Measurements from ENCODE around the gene DBN1.
A peak's percentile ranks its signal among the peaks of the same experiment; 100 is the strongest.

DBN1 gene

GRCh38 chr5:177433658-177434217 is 39.7 kb downstream of the DBN1 start:
- Histone ChIP-seq H3K36me3 (ENCODE audit: control insufficient read depth in 1 of 2, insufficient read depth in 2 of 2, low read length in 2 of 2) (peaks cover 53 to 77% of the 10 kb centered on the region in 2 donors), H3K27me3 (ENCODE audit: control insufficient read depth in 1 of 2, insufficient read depth in 2 of 2, low read length in 2 of 2) (no peaks in the 10 kb centered on the region), H3K27ac (ENCODE audit: low read depth, low read length) (no peak overlapping the region), H3K9ac (ENCODE audit: low read depth in 1 of 2, low read length in 2 of 2) (no peak overlapping the region), H3K9me3 (ENCODE audit: control insufficient read depth in 1 of 2, low read length in 2 of 2) (no peaks in the 10 kb centered on the region), H3K4me1 (ENCODE audit: control insufficient read depth in 1 of 2, insufficient read depth in 2 of 2, low read length in 2 of 2) (peaks cover 20 to 41% of the 10 kb centered on the region in 2 donors), H3K4me3 (ENCODE audit: low read depth in 1 of 2, low read length in 2 of 2) (no peak overlapping the region)

GRCh38 chr5:177432839-177433657 is 40.4 kb downstream of the DBN1 start:
- Histone ChIP-seq H3K36me3 (ENCODE audit: control insufficient read depth in 1 of 2, insufficient read depth in 2 of 2, low read length in 2 of 2) (peaks cover 53 to 70% of the 10 kb centered on the region in 2 donors), H3K27ac (ENCODE audit: low read depth, low read length) (no peak overlapping the region), H3K9ac (ENCODE audit: low read depth in 1 of 2, low read length in 2 of 2) (no peak overlapping the region), H3K27me3 (ENCODE audit: control insufficient read depth in 1 of 2, insufficient read depth in 2 of 2, low read length in 2 of 2) (no peaks in the 10 kb centered on the region), H3K4me3 (ENCODE audit: low read depth in 1 of 2, low read length in 2 of 2) (no peak overlapping the region), H3K9me3 (ENCODE audit: control insufficient read depth in 1 of 2, low read length in 2 of 2) (no peaks in the 10 kb centered on the region), H3K4me1 (ENCODE audit: control insufficient read depth in 1 of 2, insufficient read depth in 2 of 2, low read length in 2 of 2) (peaks cover 25 to 48% of the 10 kb centered on the region in 2 donors)

- H3K27ac ChIP-seq (ENCODE audit: low read depth, low read length) = peak overlapping the region; percentile 5
- H3K27me3 ChIP-seq (ENCODE audit: control insufficient read depth in 1 of 2, insufficient read depth in 2 of 2, low read length in 2 of 2) = no peaks in the 10 kb centered on the region
- H3K4me1 ChIP-seq (ENCODE audit: control insufficient read depth in 1 of 2, insufficient read depth in 2 of 2, low read length in 2 of 2) = peaks cover 32 to 55% of the 10 kb centered on the region in 2 donors
- H3K9ac ChIP-seq (ENCODE audit: low read depth in 1 of 2, low read length in 2 of 2) = no peak overlapping the region
- H3K9me3 ChIP-seq (ENCODE audit: control insufficient read depth in 1 of 2, low read length in 2 of 2) = no peaks in the 10 kb centered on the region
- H3K36me3 ChIP-seq (ENCODE audit: control insufficient read depth in 1 of 2, insufficient read depth in 2 of 2, low read length in 2 of 2) = peaks cover 47 to 62% of the 10 kb centered on the region in 2 donors
- H3K4me3 ChIP-seq (ENCODE audit: low read depth in 1 of 2, low read length in 2 of 2) = no peak overlapping the region
Measured at GRCh38 chr5:177432143-177432838, 41.1 kb downstream of the DBN1 start.

GRCh38 chr5:177431317-177432142 is 41.9 kb downstream of the DBN1 start:
- Histone ChIP-seq H3K27ac (ENCODE audit: low read depth, low read length) (peak overlapping the region; percentile 37), H3K9ac (ENCODE audit: low read depth in 1 of 2, low read length in 2 of 2) (peak overlapping the region in 1 of 2 donors; percentile 7), H3K4me1 (ENCODE audit: control insufficient read depth in 1 of 2, insufficient read depth in 2 of 2, low read length in 2 of 2) (peaks cover 35 to 58% of the 10 kb centered on the region in 2 donors), H3K9me3 (ENCODE audit: control insufficient read depth in 1 of 2, low read length in 2 of 2) (no peaks in the 10 kb centered on the region), H3K27me3 (ENCODE audit: control insufficient read depth in 1 of 2, insufficient read depth in 2 of 2, low read length in 2 of 2) (no peaks in the 10 kb centered on the region), H3K4me3 (ENCODE audit: low read depth in 1 of 2, low read length in 2 of 2) (peak overlapping the region; percentile 4 to 40), H3K36me3 (ENCODE audit: control insufficient read depth in 1 of 2, insufficient read depth in 2 of 2, low read length in 2 of 2) (peaks cover 44 to 57% of the 10 kb centered on the region in 2 donors)

- Histone ChIP-seq H3K27me3 (ENCODE audit: control insufficient read depth in 1 of 2, insufficient read depth in 2 of 2, low read length in 2 of 2) (no peaks in the 10 kb centered on the region), H3K36me3 (ENCODE audit: control insufficient read depth in 1 of 2, insufficient read depth in 2 of 2, low read length in 2 of 2) (peaks cover 43 to 54% of the 10 kb centered on the region in 2 donors), H3K27ac (ENCODE audit: low read depth, low read length) (peak overlapping the region; percentile 37), H3K4me3 (ENCODE audit: low read depth in 1 of 2, low read length in 2 of 2) (peak overlapping the region; percentile 4 to 13), H3K9me3 (ENCODE audit: control insufficient read depth in 1 of 2, low read length in 2 of 2) (no peaks in the 10 kb centered on the region), H3K4me1 (ENCODE audit: control insufficient read depth in 1 of 2, insufficient read depth in 2 of 2, low read length in 2 of 2) (peaks cover 35 to 58% of the 10 kb centered on the region in 2 donors), H3K9ac (ENCODE audit: low read depth in 1 of 2, low read length in 2 of 2) (peak overlapping the region in 1 of 2 donors; percentile 7)
Measured at GRCh38 chr5:177430972-177431316, 42.5 kb downstream of the DBN1 start.

GRCh38 chr5:177430140-177430951 is 43.1 kb downstream of the DBN1 start:
- H3K9me3 ChIP-seq (ENCODE audit: control insufficient read depth in 1 of 2, low read length in 2 of 2) = no peaks in the 10 kb centered on the region
- H3K36me3 ChIP-seq (ENCODE audit: control insufficient read depth in 1 of 2, insufficient read depth in 2 of 2, low read length in 2 of 2) = peaks cover 38 to 48% of the 10 kb centered on the region in 2 donors
- H3K9ac ChIP-seq (ENCODE audit: low read depth in 1 of 2, low read length in 2 of 2) = peak overlapping the region in 1 of 2 donors; percentile 18
- H3K4me3 ChIP-seq (ENCODE audit: low read depth in 1 of 2, low read length in 2 of 2) = peak overlapping the region; percentile 13 to 28
- no peaks in the 10 kb centered on the region for H3K27me3 ChIP-seq (ENCODE audit: control insufficient read depth in 1 of 2, insufficient read depth in 2 of 2, low read length in 2 of 2)
- peaks cover 38 to 62% of the 10 kb centered on the region in 2 donors for H3K4me1 ChIP-seq (ENCODE audit: control insufficient read depth in 1 of 2, insufficient read depth in 2 of 2, low read length in 2 of 2)
- H3K27ac ChIP-seq (ENCODE audit: low read depth, low read length) = no peak overlapping the region

- peak overlapping the region in 1 of 2 donors; percentile 43 for H3K9ac ChIP-seq (ENCODE audit: low read depth in 1 of 2, low read length in 2 of 2)
- no peaks in the 10 kb centered on the region for H3K9me3 ChIP-seq (ENCODE audit: control insufficient read depth in 1 of 2, low read length in 2 of 2)
- peaks cover 42 to 66% of the 10 kb centered on the region in 2 donors for H3K4me1 ChIP-seq (ENCODE audit: control insufficient read depth in 1 of 2, insufficient read depth in 2 of 2, low read length in 2 of 2)
- peak overlapping the region; percentile 59 for H3K27ac ChIP-seq (ENCODE audit: low read depth, low read length)
- peak overlapping the region; percentile 7 to 28 for H3K4me3 ChIP-seq (ENCODE audit: low read depth in 1 of 2, low read length in 2 of 2)
- peaks cover 31 to 39% of the 10 kb centered on the region in 2 donors for H3K36me3 ChIP-seq (ENCODE audit: control insufficient read depth in 1 of 2, insufficient read depth in 2 of 2, low read length in 2 of 2)
- no peaks in the 10 kb centered on the region for H3K27me3 ChIP-seq (ENCODE audit: control insufficient read depth in 1 of 2, insufficient read depth in 2 of 2, low read length in 2 of 2)
Measured at GRCh38 chr5:177429248-177430040, 44.0 kb downstream of the DBN1 start.

- Histone ChIP-seq H3K36me3 (ENCODE audit: control insufficient read depth in 1 of 2, insufficient read depth in 2 of 2, low read length in 2 of 2) (peaks cover 23 to 32% of the 10 kb centered on the region in 2 donors), H3K9ac (ENCODE audit: low read depth in 1 of 2, low read length in 2 of 2) (peak overlapping the region in 1 of 2 donors; percentile 85), H3K27me3 (ENCODE audit: control insufficient read depth in 1 of 2, insufficient read depth in 2 of 2, low read length in 2 of 2) (no peaks in the 10 kb centered on the region), H3K4me3 (ENCODE audit: low read depth in 1 of 2, low read length in 2 of 2) (peak overlapping the region; percentile 81 to 83), H3K4me1 (ENCODE audit: control insufficient read depth in 1 of 2, insufficient read depth in 2 of 2, low read length in 2 of 2) (peaks cover 42 to 66% of the 10 kb centered on the region in 2 donors), H3K27ac (ENCODE audit: low read depth, low read length) (peak overlapping the region; percentile 59), H3K9me3 (ENCODE audit: control insufficient read depth in 1 of 2, low read length in 2 of 2) (no peaks in the 10 kb centered on the region)
Measured at GRCh38 chr5:177428574-177429217, 44.7 kb downstream of the DBN1 start.
